ENCODE results near the gene CHEK2. TPM values are rescaled to one million over a fixed set of nuclear protein-coding genes. Genes with fewer than 3 reads are reported as not detected.

CHEK2 gene
- total RNA-seq, 1 donor, result 13.4 TPM

DNA sequence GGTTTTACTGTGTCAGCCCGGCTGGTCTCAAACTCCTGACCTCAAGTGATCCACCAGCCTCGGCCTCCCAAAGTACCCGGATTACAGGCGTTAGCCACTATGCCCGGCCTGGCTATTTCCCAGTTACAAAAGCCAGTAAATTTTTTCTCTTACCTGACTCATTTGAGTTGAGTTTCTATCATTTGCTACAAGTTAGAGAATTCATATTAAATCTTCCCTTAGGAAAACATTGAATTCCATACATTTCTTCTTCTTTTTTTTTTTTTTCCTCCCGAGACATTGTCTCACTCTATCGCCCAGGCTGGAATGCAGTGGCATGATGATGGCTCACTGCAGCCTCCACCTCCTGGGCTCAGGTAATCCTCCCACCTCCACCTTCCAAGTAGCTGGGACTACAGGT is 26.0 kb downstream of the CHEK2 start:
- H2AFZ ChIP-seq (ENCODE audit: low read length), result no peak overlapping the region
- H3K4me1 ChIP-seq (ENCODE audit: insufficient read depth, low read length), result peaks cover 25% of the 10 kb centered on the region
- H3K9me3 ChIP-seq (ENCODE audit: low read depth, low read length), result no peaks in the 10 kb centered on the region
- TF ChIP-seq, protein P1, sequence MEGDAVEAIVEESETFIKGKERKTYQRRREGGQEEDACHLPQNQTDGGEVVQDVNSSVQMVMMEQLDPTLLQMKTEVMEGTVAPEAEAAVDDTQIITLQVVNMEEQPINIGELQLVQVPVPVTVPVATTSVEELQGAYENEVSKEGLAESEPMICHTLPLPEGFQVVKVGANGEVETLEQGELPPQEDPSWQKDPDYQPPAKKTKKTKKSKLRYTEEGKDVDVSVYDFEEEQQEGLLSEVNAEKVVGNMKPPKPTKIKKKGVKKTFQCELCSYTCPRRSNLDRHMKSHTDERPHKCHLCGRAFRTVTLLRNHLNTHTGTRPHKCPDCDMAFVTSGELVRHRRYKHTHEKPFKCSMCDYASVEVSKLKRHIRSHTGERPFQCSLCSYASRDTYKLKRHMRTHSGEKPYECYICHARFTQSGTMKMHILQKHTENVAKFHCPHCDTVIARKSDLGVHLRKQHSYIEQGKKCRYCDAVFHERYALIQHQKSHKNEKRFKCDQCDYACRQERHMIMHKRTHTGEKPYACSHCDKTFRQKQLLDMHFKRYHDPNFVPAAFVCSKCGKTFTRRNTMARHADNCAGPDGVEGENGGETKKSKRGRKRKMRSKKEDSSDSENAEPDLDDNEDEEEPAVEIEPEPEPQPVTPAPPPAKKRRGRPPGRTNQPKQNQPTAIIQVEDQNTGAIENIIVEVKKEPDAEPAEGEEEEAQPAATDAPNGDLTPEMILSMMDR (IDR thresholded peaks at IDR 0.05; ENCODE audit: extremely low read depth, low read depth, low read length), result no peak
- H3K4me2 ChIP-seq (ENCODE audit: insufficient read depth, low read length), result no peak overlapping the region
- H3K27me3 ChIP-seq (ENCODE audit: insufficient read depth, low read length), result no peaks in the 10 kb centered on the region
- no peak overlapping the region for H3K27ac ChIP-seq (ENCODE audit: low read depth, low read length)
- H3K4me3 ChIP-seq (ENCODE audit: insufficient read depth, low read length), result no peak overlapping the region
- no peaks in the 10 kb centered on the region for H3K79me2 ChIP-seq (ENCODE audit: insufficient read depth, low read length)
- no peaks in the 10 kb centered on the region for H4K20me1 ChIP-seq (ENCODE audit: insufficient read depth, low read length)
- no peak for DNase-seq (ENCODE audit: insufficient read length, low spot score, missing footprints)
- no peaks in the 10 kb centered on the region for H3K36me3 ChIP-seq (ENCODE audit: insufficient read depth, low read length)

DNA sequence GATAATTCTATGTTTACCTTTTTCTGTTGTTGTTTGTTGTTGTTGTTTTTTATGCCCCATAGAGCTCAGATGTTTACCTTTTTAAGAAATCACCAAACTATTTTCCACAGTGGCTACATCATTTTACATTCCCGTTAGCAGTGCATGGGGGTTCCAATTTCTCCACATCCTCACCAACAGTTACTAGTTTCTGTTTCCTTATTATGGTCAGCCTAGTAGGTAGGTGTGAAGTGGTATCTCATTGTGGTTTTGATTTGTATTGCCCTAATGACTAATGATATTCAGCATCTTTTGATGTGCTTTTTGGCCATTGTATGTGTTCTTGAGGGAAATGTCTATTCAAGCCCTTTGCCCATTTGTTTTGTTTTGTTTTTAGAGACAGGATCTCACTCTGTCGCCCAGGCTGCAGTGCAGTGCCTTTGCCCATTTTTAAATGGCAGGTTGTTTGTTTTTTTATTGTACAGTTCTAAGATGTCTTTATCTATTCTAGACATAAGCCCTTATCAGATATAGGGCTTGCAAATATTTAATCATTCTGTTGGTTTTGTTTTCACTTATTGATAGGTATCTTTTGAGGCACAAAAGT is 27.5 kb downstream of the CHEK2 start:
- Histone ChIP-seq H3K36me3 (ENCODE audit: insufficient read depth, low read length) (peaks cover 2% of the 10 kb centered on the region), H3K9me3 (ENCODE audit: low read depth, low read length) (no peaks in the 10 kb centered on the region), H3K4me3 (ENCODE audit: insufficient read depth, low read length) (no peak overlapping the region), H3K27me3 (ENCODE audit: insufficient read depth, low read length) (no peaks in the 10 kb centered on the region), H4K20me1 (ENCODE audit: insufficient read depth, low read length) (no peaks in the 10 kb centered on the region), H3K4me1 (ENCODE audit: insufficient read depth, low read length) (peaks cover 39% of the 10 kb centered on the region), H2AFZ (ENCODE audit: low read length) (no peak overlapping the region), H3K27ac (ENCODE audit: low read depth, low read length) (no peak overlapping the region), H3K4me2 (ENCODE audit: insufficient read depth, low read length) (no peak overlapping the region), H3K79me2 (ENCODE audit: insufficient read depth, low read length) (no peaks in the 10 kb centered on the region)
- DNase-seq (ENCODE audit: insufficient read length, low spot score, missing footprints), result no peak
- TF ChIP-seq, protein P1 (IDR thresholded peaks at IDR 0.05; ENCODE audit: extremely low read depth, low read depth, low read length), result no peak

DNA sequence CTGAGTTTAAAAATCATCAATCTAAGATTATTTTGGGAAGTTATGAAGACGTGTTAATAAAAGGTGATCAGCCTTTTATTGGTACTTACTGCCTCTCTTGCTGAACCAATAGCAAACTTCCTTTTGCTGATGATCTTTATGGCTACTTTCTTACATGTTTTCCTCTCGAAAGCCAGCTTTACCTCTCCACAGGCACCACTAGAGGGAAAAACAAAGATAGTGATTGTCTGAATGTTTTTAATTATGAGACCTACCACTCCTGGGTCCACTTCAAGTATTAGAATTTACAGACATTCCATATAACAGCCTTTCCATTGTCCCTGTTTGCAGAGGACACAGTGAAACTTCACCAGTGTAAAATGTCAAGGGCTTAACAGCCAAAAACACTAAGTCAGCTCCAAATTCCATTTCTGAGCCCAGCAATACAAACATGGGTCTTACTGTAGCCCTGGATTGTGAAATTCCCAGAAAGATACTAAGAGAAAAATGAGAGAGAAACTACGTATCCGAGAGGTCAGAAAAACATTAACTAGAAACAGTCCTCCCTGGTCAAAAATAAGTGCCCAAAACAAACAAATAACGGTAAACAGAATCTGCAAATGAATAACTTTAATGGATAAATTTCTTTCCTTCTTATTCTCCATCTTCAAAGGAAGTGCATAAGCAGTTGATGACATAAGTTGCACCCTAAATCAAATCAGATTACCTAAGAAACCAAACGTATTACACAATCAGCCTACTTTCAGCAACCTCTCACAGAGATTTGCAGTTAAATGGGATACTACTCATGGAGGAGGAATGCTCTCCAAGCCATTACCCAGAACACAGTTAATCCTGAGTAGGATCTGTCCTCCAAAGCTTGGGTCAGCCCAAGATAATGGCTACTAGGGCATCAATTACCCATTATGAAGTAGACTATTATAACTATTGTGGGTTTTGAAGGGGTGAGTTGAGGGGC is 29.5 kb downstream of the CHEK2 start:
- Histone ChIP-seq H2AFZ (ENCODE audit: low read length) (peak overlapping the region; percentile 33), H4K20me1 (ENCODE audit: insufficient read depth, low read length) (no peaks in the 10 kb centered on the region), H3K79me2 (ENCODE audit: insufficient read depth, low read length) (no peaks in the 10 kb centered on the region), H3K27me3 (ENCODE audit: insufficient read depth, low read length) (no peaks in the 10 kb centered on the region), H3K9me3 (ENCODE audit: low read depth, low read length) (no peaks in the 10 kb centered on the region), H3K27ac (ENCODE audit: low read depth, low read length) (peak overlapping the region; percentile 95), H3K4me2 (ENCODE audit: insufficient read depth, low read length) (peak overlapping the region; percentile 60), H3K36me3 (ENCODE audit: insufficient read depth, low read length) (peaks cover 9% of the 10 kb centered on the region), H3K4me3 (ENCODE audit: insufficient read depth, low read length) (peak overlapping the region; percentile 45), H3K4me1 (ENCODE audit: insufficient read depth, low read length) (peaks cover 43% of the 10 kb centered on the region)
- TF ChIP-seq, protein P1 (IDR thresholded peaks at IDR 0.05; ENCODE audit: extremely low read depth, low read depth, low read length), result peak; percentile 21
- DNase-seq (ENCODE audit: insufficient read length, low spot score, missing footprints), result peak; percentile 89

DNA sequence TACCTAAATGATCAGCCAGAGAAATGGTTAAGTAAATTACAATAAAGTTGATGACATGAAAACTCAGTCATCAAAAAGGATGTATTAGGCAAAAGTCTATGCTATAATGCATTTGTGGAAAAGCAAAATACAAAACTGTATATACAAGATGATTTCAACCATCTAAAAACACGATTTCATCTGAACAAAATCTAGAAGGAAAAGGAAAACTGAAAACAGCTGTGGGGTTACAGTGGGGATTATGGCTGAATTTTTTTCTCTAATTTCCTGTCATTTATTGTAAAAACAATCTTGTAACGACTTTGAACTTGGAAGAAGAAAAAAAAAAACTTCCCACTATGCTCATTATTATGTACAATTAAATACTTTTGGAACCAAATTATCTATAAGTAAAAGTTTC is 30.3 kb downstream of the CHEK2 start:
- peak overlapping the region; percentile 95 for H3K27ac ChIP-seq (ENCODE audit: low read depth, low read length)
- DNase-seq (ENCODE audit: insufficient read length, low spot score, missing footprints), result no peak
- no peaks in the 10 kb centered on the region for H3K27me3 ChIP-seq (ENCODE audit: insufficient read depth, low read length)
- TF ChIP-seq, protein P1 (IDR thresholded peaks at IDR 0.05; ENCODE audit: extremely low read depth, low read depth, low read length), result no peak
- peaks cover 43% of the 10 kb centered on the region for H3K4me1 ChIP-seq (ENCODE audit: insufficient read depth, low read length)
- H3K4me3 ChIP-seq (ENCODE audit: insufficient read depth, low read length), result no peak overlapping the region
- peaks cover 9% of the 10 kb centered on the region for H3K36me3 ChIP-seq (ENCODE audit: insufficient read depth, low read length)
- H3K79me2 ChIP-seq (ENCODE audit: insufficient read depth, low read length), result no peaks in the 10 kb centered on the region
- H4K20me1 ChIP-seq (ENCODE audit: insufficient read depth, low read length), result no peaks in the 10 kb centered on the region
- no peak overlapping the region for H2AFZ ChIP-seq (ENCODE audit: low read length)
- no peaks in the 10 kb centered on the region for H3K9me3 ChIP-seq (ENCODE audit: low read depth, low read length)
- H3K4me2 ChIP-seq (ENCODE audit: insufficient read depth, low read length), result peak overlapping the region; percentile 60

All from osteoblast (primary cell).